Vagina (tissue), 2 donors: ENCODE measurements around the gene CUEDC1. TPM values are rescaled to one million over a fixed set of nuclear protein-coding genes. Genes with fewer than 3 reads are reported as not detected.
A peak's percentile ranks its signal among the peaks of the same experiment; 100 is the strongest.

Source experiments
- DNase-seq, 2 donors: peaks; one replicate each; pipeline ENCODE4 v3.0.0-alpha.2; 2017; ENCODE audit errors: extremely low spot score in 2 of 2
- H3K27ac ChIP-seq: fragments of 200-600 bp; sonication (generic); one replicate; pipeline ENCODE4 v1.5.1; 2019
- H3K27me3 ChIP-seq: fragments of 200-600 bp; sonication (generic); one replicate; pipeline ENCODE4 v1.5.1; 2019
- H3K36me3 ChIP-seq, 2 donors: fragments of 200-600 bp; sonication (generic); one replicate each; pipeline ENCODE4 v1.5.1; 2017 to 2019
- H3K4me1 ChIP-seq: fragments of 200-600 bp; sonication (generic); one replicate; pipeline ENCODE4 v1.5.1; 2019
- H3K4me3 ChIP-seq, 2 donors: fragments of 200-600 bp; sonication (generic); 1 replicate in 1 of 2; 2 replicates in 1 of 2; pipeline ENCODE4 v1.5.1; 2016 to 2019
- H3K9me3 ChIP-seq: fragments of 200-600 bp; sonication (generic); one replicate; pipeline ENCODE4 v1.5.1; 2019
- POLR2A ChIP-seq, 2 donors: fragments of 450-650 bp; IDR thresholded peaks; one replicate each; pipeline ENCODE4 v1.6.1; 2017; ENCODE audit warnings: antibody characterized with exemption in 2 of 2, mild to moderate bottlenecking in 2 of 2, moderate library complexity in 2 of 2
- POLR2AphosphoS5 ChIP-seq, 2 donors: sonication (generic); formaldehyde crosslinking; IDR thresholded peaks; one replicate each; pipeline ENCODE4 v1.9.0; 2017; ENCODE audit warnings: antibody characterized with exemption in 2 of 2, mild to moderate bottlenecking in 2 of 2, low read depth in 1 of 2; ENCODE audit not compliant: insufficient read depth in 1 of 2
- intact Hi-C: fragments of 100-400 bp; cut with DNase I; formaldehyde crosslinking; loops from one replicate; pipeline ENCODE4 v1.15.1; 2023
- total RNA-seq: library from RNA; depleted of rRNA; stranded (reverse); fragments of >200 nt; gene quantifications from one replicate; pipeline ENCODE4 v1.2.3, GENCODE V29; 2016
- TF ChIP-seq, protein P1 (sequence below), 3 experiments: fragments of 450-650 bp in 2 of 3; fragments of 200-600 bp in 1 of 3; sonication (generic) in 1 of 3; IDR thresholded peaks; one replicate each; pipeline ENCODE4 v1.5.1; 2017 to 2019; ENCODE audit warnings: antibody characterized with exemption in 3 of 3, mild to moderate bottlenecking in 2 of 3, moderate library complexity in 2 of 3

The CUEDC1 gene
- total RNA-seq, 1 donor from 2014 or later, result 28.7 TPM

DNA sequence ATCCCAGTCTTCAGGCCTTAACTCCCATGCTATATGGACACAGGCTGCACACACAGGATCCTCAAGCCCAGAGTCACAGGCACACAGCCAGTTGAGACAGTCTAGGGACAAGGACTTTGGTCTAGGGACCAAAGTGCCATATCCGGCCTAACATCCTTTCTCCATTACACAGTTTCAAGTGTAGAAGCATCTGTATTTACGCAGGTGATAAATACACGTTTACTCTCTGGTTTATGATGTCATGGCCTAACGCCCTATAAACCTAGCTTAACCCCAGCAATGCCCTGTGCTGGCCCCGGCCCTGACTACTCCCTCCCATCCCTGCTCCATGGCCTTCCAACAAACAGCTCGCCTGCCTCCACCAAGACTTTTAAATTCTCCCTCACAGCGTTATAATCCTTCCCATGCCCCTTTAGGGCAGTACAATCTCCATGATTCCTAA, 17.1 kb downstream of the CUEDC1 start:
- Histone ChIP-seq H3K36me3 (no peaks in the 10 kb centered on the region), H3K27ac (peak overlapping the region; percentile 78), H3K4me1 (peaks cover 93% of the 10 kb centered on the region), H3K9me3 (no peaks in the 10 kb centered on the region), H3K27me3 (no peaks in the 10 kb centered on the region), H3K4me3 (no peak overlapping the region)
- TF ChIP-seq POLR2AphosphoS5 (IDR thresholded peaks at IDR 0.05; ENCODE audit: insufficient read depth in 1 of 2, low read depth in 1 of 2) (no peak), POLR2A (IDR thresholded peaks at IDR 0.05) (no peak)
- TF ChIP-seq, protein P1, sequence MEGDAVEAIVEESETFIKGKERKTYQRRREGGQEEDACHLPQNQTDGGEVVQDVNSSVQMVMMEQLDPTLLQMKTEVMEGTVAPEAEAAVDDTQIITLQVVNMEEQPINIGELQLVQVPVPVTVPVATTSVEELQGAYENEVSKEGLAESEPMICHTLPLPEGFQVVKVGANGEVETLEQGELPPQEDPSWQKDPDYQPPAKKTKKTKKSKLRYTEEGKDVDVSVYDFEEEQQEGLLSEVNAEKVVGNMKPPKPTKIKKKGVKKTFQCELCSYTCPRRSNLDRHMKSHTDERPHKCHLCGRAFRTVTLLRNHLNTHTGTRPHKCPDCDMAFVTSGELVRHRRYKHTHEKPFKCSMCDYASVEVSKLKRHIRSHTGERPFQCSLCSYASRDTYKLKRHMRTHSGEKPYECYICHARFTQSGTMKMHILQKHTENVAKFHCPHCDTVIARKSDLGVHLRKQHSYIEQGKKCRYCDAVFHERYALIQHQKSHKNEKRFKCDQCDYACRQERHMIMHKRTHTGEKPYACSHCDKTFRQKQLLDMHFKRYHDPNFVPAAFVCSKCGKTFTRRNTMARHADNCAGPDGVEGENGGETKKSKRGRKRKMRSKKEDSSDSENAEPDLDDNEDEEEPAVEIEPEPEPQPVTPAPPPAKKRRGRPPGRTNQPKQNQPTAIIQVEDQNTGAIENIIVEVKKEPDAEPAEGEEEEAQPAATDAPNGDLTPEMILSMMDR (IDR thresholded peaks at IDR 0.05), result no peak
- intact Hi-C loops, result loop anchor here (5.0 kb wide), 1 partner anchor 46 kb away; no protein-coding TSS in a partner anchor
- no peak for DNase-seq

DNA sequence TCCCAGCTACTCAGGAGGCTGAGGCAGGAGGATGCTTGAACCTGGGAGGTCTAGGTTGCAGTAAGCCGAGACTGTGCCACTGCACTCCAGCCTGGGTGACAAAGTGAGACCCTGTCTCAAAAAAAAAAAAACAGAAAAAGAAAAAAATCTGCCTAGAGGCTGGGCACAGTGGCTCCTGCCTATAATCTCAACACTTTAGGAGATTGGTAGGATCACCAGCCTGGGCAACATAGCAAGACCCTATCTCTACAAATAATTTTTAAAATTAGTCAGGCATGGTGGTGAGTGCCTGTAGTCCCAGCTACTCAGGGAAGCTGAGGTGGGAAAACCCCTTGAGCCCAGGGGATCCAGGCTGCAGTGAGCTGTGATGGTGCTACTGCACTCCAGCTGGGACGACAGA, 17.7 kb downstream of the CUEDC1 start:
- no peak for DNase-seq
- intact Hi-C loops, result loop anchor here (5.0 kb wide), 1 partner anchor 45 kb away; no protein-coding TSS in a partner anchor
- peak overlapping the region; percentile 78 for H3K27ac ChIP-seq
- no peaks in the 10 kb centered on the region for H3K36me3 ChIP-seq
- TF ChIP-seq, protein P1 (IDR thresholded peaks at IDR 0.05), result no peak
- no peak for TF ChIP-seq POLR2AphosphoS5 (IDR thresholded peaks at IDR 0.05; ENCODE audit: insufficient read depth in 1 of 2, low read depth in 1 of 2)
- no peak for TF ChIP-seq POLR2A (IDR thresholded peaks at IDR 0.05)
- peaks cover 93% of the 10 kb centered on the region for H3K4me1 ChIP-seq
- H3K27me3 ChIP-seq, result no peaks in the 10 kb centered on the region
- H3K9me3 ChIP-seq, result no peaks in the 10 kb centered on the region
- no peak overlapping the region for H3K4me3 ChIP-seq

DNA sequence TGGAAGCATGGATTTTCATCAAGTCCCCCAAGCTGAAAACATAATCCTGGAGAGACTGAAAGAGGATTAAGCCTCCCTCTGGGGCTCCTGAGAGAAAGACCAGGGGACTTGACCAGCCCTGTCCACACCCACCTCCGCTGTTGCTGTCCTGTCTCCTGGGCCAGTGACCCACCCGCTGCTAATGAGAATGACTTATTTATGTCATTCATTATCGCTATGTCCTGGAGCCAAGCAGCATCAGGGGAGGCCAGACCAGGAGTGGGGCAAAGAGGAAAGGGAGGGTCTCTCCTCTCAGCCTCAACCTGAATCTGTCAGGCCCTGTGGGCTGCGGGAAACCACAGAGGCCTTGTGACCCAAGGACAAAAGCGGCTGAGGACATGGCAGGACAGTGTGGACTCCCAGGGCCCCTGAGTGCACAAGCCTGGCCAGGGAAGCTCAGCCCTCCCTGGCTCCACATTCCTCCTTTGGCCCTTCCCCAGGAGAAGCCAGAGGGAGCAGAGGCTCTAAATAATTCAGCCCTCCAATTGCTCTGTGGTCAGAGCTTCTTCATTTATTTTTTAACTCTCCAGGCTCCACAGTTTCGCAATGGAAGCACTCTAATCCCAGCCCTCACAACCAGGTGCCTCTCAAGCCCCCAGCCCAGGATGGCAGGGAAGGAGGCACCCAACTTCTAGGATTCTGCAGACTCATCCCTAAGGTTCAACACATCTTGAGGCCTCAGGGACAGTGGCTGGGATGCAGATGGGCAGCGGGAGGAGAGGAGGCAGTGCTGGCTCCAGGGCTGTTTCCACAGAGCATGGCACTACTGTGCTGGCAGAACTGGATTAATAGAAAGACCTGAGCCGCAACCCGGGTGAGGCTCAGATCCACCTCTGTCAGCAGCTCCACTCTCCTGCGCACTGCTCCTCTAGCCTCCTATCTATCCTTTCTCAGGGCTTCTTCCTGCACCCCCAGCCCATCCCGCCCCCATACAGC, 19.1 kb downstream of the CUEDC1 start:
- Histone ChIP-seq H3K9me3 (no peaks in the 10 kb centered on the region), H3K4me1 (peaks cover 93% of the 10 kb centered on the region), H3K4me3 (peak overlapping the region in 1 of 2 donors; percentile 17), H3K27ac (peak overlapping the region; percentile 78), H3K36me3 (no peaks in the 10 kb centered on the region), H3K27me3 (no peaks in the 10 kb centered on the region)
- no peak for DNase-seq
- TF ChIP-seq POLR2A (IDR thresholded peaks at IDR 0.05) (no peak), POLR2AphosphoS5 (IDR thresholded peaks at IDR 0.05; ENCODE audit: insufficient read depth in 1 of 2, low read depth in 1 of 2) (peak in 1 of 2 donors; percentile 56)
- TF ChIP-seq, protein P1 (IDR thresholded peaks at IDR 0.05), result no peak
- intact Hi-C loops, result loop anchor here (5.0 kb wide), 1 partner anchor 44 kb away; no protein-coding TSS in a partner anchor

DNA sequence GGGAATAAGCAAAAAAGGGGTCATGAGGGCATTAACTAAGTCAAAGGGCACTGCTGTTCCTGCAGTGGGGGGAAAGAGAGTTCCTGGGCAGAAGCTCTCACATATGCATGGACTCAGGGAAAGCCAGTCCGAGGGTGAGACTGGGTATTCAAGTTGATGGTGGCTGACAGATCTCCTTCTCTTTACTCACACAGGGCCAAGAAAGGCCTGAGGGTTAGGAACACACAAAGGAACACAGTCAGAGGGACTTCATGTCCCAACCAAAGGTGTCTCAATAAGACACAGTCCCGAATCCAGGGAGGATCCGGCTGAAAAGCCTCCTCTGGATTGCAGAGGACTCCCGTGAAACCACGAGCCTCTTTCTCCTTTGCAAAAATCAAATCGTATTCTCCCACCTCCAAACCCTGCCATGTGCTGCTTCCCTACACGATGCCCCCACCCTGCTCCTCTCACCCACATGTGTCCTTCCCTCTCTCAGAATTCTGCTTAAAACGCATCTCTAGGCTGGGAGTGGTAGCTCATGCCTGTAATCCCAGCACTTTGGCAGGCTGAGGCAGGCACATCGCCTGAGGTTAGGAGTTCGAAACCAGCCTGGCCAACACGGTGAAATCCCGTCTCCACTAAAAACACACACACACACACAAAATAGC, 23.6 kb downstream of the CUEDC1 start:
- Histone ChIP-seq H3K27ac (peak overlapping the region; percentile 50), H3K9me3 (no peaks in the 10 kb centered on the region), H3K4me1 (peaks cover 94% of the 10 kb centered on the region), H3K36me3 (no peaks in the 10 kb centered on the region), H3K27me3 (no peaks in the 10 kb centered on the region), H3K4me3 (no peak overlapping the region)
- DNase-seq, result no peak
- intact Hi-C loops, result no loop called here
- TF ChIP-seq, protein P1 (IDR thresholded peaks at IDR 0.05), result no peak
- TF ChIP-seq POLR2A (IDR thresholded peaks at IDR 0.05) (no peak), POLR2AphosphoS5 (IDR thresholded peaks at IDR 0.05; ENCODE audit: insufficient read depth in 1 of 2, low read depth in 1 of 2) (no peak)
